Natural killer cell (primary cell): ENCODE data around the gene JPH3. TPM values are rescaled to one million over a fixed set of nuclear protein-coding genes. Genes with fewer than 3 reads are reported as not detected.
A peak's percentile ranks its signal among the peaks of the same experiment; 100 is the strongest.

ENCODE experiments used
- ATAC-seq, 3 donors: fragments of 150-1000 bp in 2 of 3; fragments of 200-7000 bp in 1 of 3; cut with Tn5 transposase; 1 replicate in 1 of 3; 2 replicates in 2 of 3; pipeline ENCODE4 v1.10.0; 2021; ENCODE audit warnings: mild to moderate bottlenecking in 2 of 3, moderate library complexity in 2 of 3
- DNase-seq, 2 donors: peaks; one replicate each; pipeline versions ENCODE4 v3.0.0 to v3.0.0-alpha.2; 2013 to 2021; ENCODE audit warnings: mixed read lengths in 1 of 2
- H3K27ac ChIP-seq: one replicate; pipeline ENCODE4 v1.5.1; 2013; ENCODE audit warnings: mild to moderate bottlenecking, low read length
- H3K27me3 ChIP-seq: one replicate; pipeline ENCODE4 v1.6.1; 2013; ENCODE audit warnings: low read length; ENCODE audit not compliant: control insufficient read depth, insufficient read depth
- H3K36me3 ChIP-seq: one replicate; pipeline ENCODE4 v1.6.1; 2013; ENCODE audit warnings: low read length; ENCODE audit not compliant: control insufficient read depth, insufficient read depth
- H3K4me1 ChIP-seq: one replicate; pipeline ENCODE4 v1.6.1; 2013; ENCODE audit warnings: low read length; ENCODE audit not compliant: control insufficient read depth, insufficient read depth
- H3K4me3 ChIP-seq: one replicate; pipeline ENCODE4 v1.5.1; 2013; ENCODE audit warnings: low read length
- H3K9me3 ChIP-seq: one replicate; pipeline ENCODE4 v1.6.1; 2013; ENCODE audit warnings: low read length; ENCODE audit not compliant: control insufficient read depth, insufficient read depth
- H3K27ac Mint-ChIP-seq, 2 donors: one replicate each; pipeline ENCODE4 v1.8.0; 2022; ENCODE audit warnings: mild to moderate bottlenecking in 2 of 2, mixed read lengths in 2 of 2, moderate library complexity in 1 of 2
- H3K27me3 Mint-ChIP-seq, 2 donors: one replicate each; pipeline ENCODE4 v1.8.0; 2022; ENCODE audit warnings: low read depth in 2 of 2, mixed read lengths in 2 of 2
- H3K36me3 Mint-ChIP-seq: one replicate; pipeline ENCODE4 v1.8.0; 2022; ENCODE audit warnings: mixed read lengths
- H3K4me1 Mint-ChIP-seq, 2 donors: one replicate each; pipeline ENCODE4 v1.8.0; 2022; ENCODE audit warnings: mixed read lengths in 2 of 2
- H3K4me3 Mint-ChIP-seq: one replicate; pipeline ENCODE4 v1.8.0; 2022; ENCODE audit warnings: mild to moderate bottlenecking, moderate library complexity, mixed read lengths
- H3K9me3 Mint-ChIP-seq, 2 donors: one replicate each; pipeline ENCODE4 v1.8.0; 2022; ENCODE audit warnings: mixed read lengths in 2 of 2
- CTCF ChIP-seq: fragments of 200-600 bp; IDR thresholded peaks from one replicate; pipeline ENCODE4 v1.8.0; 2022; ENCODE audit warnings: antibody characterized with exemption
- WGBS: methylation state at CpG from one replicate; pipeline ENCODE4 v1.1.7; 2013; ENCODE audit warnings: missing lambda C conversion rate; ENCODE audit not compliant: insufficient coverage; 5-methylcytosine and 5-hydroxymethylcytosine counted together
- intact Hi-C: fragments of 100-400 bp; cut with micrococcal nuclease; formaldehyde crosslinking; loops from one replicate; pipeline ENCODE4 v1.14.2; 2022
- total RNA-seq, 4 donors: library from RNA; stranded (reverse); fragments of 120-200 nt in 1 of 4; gene quantifications; one replicate each; pipeline versions ENCODE4 v1.2.3 to v1.2.4, GENCODE V29; 2013 to 2022

Gene JPH3
- total RNA-seq, 3 donors from 2014 or later (not counting 1 experiment from before 2014, with no cell fraction given): not detected

GRCh38 chr16:87740909-87741424 is 138.7 kb downstream of the JPH3 start:
- Mint-ChIP-seq H3K9me3 (no peaks in the 10 kb centered on the region), H3K4me3 (peak overlapping the region; percentile 38), H3K36me3 (peaks cover 24% of the 10 kb centered on the region), H3K4me1 (peaks cover 33 to 36% of the 10 kb centered on the region in 2 donors), H3K27ac (no peak overlapping the region), H3K27me3 (no peaks in the 10 kb centered on the region)
- Histone ChIP-seq H3K9me3 (no peaks in the 10 kb centered on the region), H3K36me3 (peaks cover 56% of the 10 kb centered on the region), H3K4me1 (peaks cover 4% of the 10 kb centered on the region), H3K4me3 (no peak overlapping the region), H3K27ac (peak overlapping the region; percentile 41), H3K27me3 (no peaks in the 10 kb centered on the region)
- no peak for TF ChIP-seq CTCF
- intact Hi-C loops: no loop called here
- ATAC-seq (no peak), DNase-seq (no peak)
- 99% methylated on average over 10 of the region's 11 CpGs for WGBS

- H3K4me1 Mint-ChIP-seq: peaks cover 35% of the 10 kb centered on the region in 2 donors
- H3K27ac ChIP-seq: peak overlapping the region; percentile 41
- no peak for TF ChIP-seq CTCF
- H3K4me3 Mint-ChIP-seq: peak overlapping the region; percentile 73
- no peak overlapping the region for H3K4me3 ChIP-seq
- H3K36me3 ChIP-seq: peaks cover 58% of the 10 kb centered on the region
- ATAC-seq (peak; percentile 47 to 73 (median 50)), DNase-seq (no peak)
- no peaks in the 10 kb centered on the region for H3K27me3 Mint-ChIP-seq
- H3K4me1 ChIP-seq: peaks cover 4% of the 10 kb centered on the region
- no peaks in the 10 kb centered on the region for H3K27me3 ChIP-seq
- no peaks in the 10 kb centered on the region for H3K9me3 ChIP-seq
- H3K9me3 Mint-ChIP-seq: no peaks in the 10 kb centered on the region
- intact Hi-C loops: no loop called here
- 88% methylated on average over 16 of the region's 16 CpGs for WGBS
- H3K36me3 Mint-ChIP-seq: peaks cover 27% of the 10 kb centered on the region
- H3K27ac Mint-ChIP-seq: peak overlapping the region in 1 of 2 donors; percentile 84
These were observed 139.6 kb downstream of the JPH3 start for GRCh38 chr16:87741700-87742415.

GRCh38 chr16:87742781-87743490 is 140.6 kb downstream of the JPH3 start:
- H3K4me1 Mint-ChIP-seq: peaks cover 37% of the 10 kb centered on the region in 2 donors

More at GRCh38 chr16:87742781-87743490, 140.6 kb downstream of the JPH3 start:
- H3K27ac ChIP-seq: no peak overlapping the region
- H3K4me3 ChIP-seq: no peak overlapping the region
- ATAC-seq (no peak), DNase-seq (no peak)
- WGBS: 90% methylated on average over 17 of the region's 17 CpGs
- H3K9me3 Mint-ChIP-seq: no peaks in the 10 kb centered on the region
- H3K36me3 Mint-ChIP-seq: peaks cover 27% of the 10 kb centered on the region
- peaks cover 66% of the 10 kb centered on the region for H3K36me3 ChIP-seq
- no peaks in the 10 kb centered on the region for H3K9me3 ChIP-seq
- H3K4me3 Mint-ChIP-seq: no peak overlapping the region
- no peaks in the 10 kb centered on the region for H3K27me3 ChIP-seq
- H3K4me1 ChIP-seq: peaks cover 4% of the 10 kb centered on the region
- H3K27me3 Mint-ChIP-seq: no peaks in the 10 kb centered on the region
- intact Hi-C loops: no loop called here
- H3K27ac Mint-ChIP-seq: no peak overlapping the region
- TF ChIP-seq CTCF: no peak
